ENCODE measurements around the gene TSC1. TPM values are rescaled to one million over a fixed set of nuclear protein-coding genes. Genes with fewer than 3 reads are reported as not detected.
"Not testable (repeated sequence)": the region's sequence is repeated elsewhere in the genome, so short reads cannot be mapped to it uniquely, and the experiment has no call there.

The TSC1 gene
- total RNA-seq, 1 donor from 2014 or later = 18.7 TPM

GRCh38 chr9:132976571-132976970 lies 32.2 kb upstream of the TSC1 start:
- DNase-seq (ENCODE audit: low read depth, low spot score) = no peak

- no peak for DNase-seq (ENCODE audit: low read depth, low spot score)
Measured at GRCh38 chr9:132975961-132976360, 31.5 kb upstream of the TSC1 start.

GRCh38 chr9:132973713-132974112 lies 29.3 kb upstream of the TSC1 start:
- DNase-seq (ENCODE audit: low read depth, low spot score) = no peak

- no peak for DNase-seq (ENCODE audit: low read depth, low spot score)
Measured at GRCh38 chr9:132973166-132973565, 28.8 kb upstream of the TSC1 start.

GRCh38 chr9:132970324-132971062 lies 26.1 kb upstream of the TSC1 start:
- DNase-seq (ENCODE audit: low read depth, low spot score) = no peak

GRCh38 chr9:132969783-132970182 lies 25.4 kb upstream of the TSC1 start:
- DNase-seq (ENCODE audit: low read depth, low spot score) = no peak

GRCh38 chr9:132967908-132968307 lies 23.5 kb upstream of the TSC1 start:
- DNase-seq (ENCODE audit: low read depth, low spot score) = not testable (repeated sequence)

- no peak for DNase-seq (ENCODE audit: low read depth, low spot score)
Measured at GRCh38 chr9:132965478-132965877, 21.1 kb upstream of the TSC1 start.

- no peak for DNase-seq (ENCODE audit: low read depth, low spot score)
Measured at GRCh38 chr9:132961002-132961401, 16.6 kb upstream of the TSC1 start.

GRCh38 chr9:132957805-132958204 lies 13.4 kb upstream of the TSC1 start:
- DNase-seq (ENCODE audit: low read depth, low spot score) = no peak

- DNase-seq (ENCODE audit: low read depth, low spot score) = no peak
Measured at GRCh38 chr9:132955768-132956167, 11.4 kb upstream of the TSC1 start.

- no peak for DNase-seq (ENCODE audit: low read depth, low spot score)
Measured at GRCh38 chr9:132955123-132955522, 10.7 kb upstream of the TSC1 start.

GRCh38 chr9:132949709-132950108 lies 5.3 kb upstream of the TSC1 start:
- DNase-seq (ENCODE audit: low read depth, low spot score) = no peak

GRCh38 chr9:132948482-132949050 lies 4.2 kb upstream of the TSC1 start:
- DNase-seq (ENCODE audit: low read depth, low spot score) = no peak

GRCh38 chr9:132947756-132948155 lies 3.3 kb upstream of the TSC1 start:
- no peak for DNase-seq (ENCODE audit: low read depth, low spot score)

- no peak for DNase-seq (ENCODE audit: low read depth, low spot score)
Measured at GRCh38 chr9:132946631-132947295, 2.3 kb upstream of the TSC1 start.

GRCh38 chr9:132946211-132946610 lies 1.8 kb upstream of the TSC1 start:
- no peak for DNase-seq (ENCODE audit: low read depth, low spot score)

GRCh38 chr9:132945186-132946130 lies 1.0 kb upstream of the TSC1 start:
- DNase-seq (ENCODE audit: low read depth, low spot score) = no peak

GRCh38 chr9:132943651-132944293 lies 644 bp downstream of the TSC1 start:
- DNase-seq (ENCODE audit: low read depth, low spot score) = no peak

- no peak for DNase-seq (ENCODE audit: low read depth, low spot score)
Measured at GRCh38 chr9:132942541-132943182, 1.8 kb downstream of the TSC1 start.

GRCh38 chr9:132939169-132939568 lies 5.2 kb downstream of the TSC1 start:
- DNase-seq (ENCODE audit: low read depth, low spot score) = no peak
